PC-3 (cell line): ENCODE results near the gene RIMKLA. TPM values are rescaled to one million over a fixed set of nuclear protein-coding genes. Genes with fewer than 3 reads are reported as not detected.

Source experiments
- ATAC-seq: fragments of 200-7000 bp; cut with Tn5 transposase; 2 replicates; pipeline ENCODE4 v1.9.1; 2020; ENCODE audit warnings: mild to moderate bottlenecking, moderate library complexity
- BruUV-seq: library from RNA; stranded (reverse); fragments of 400-500 nt; replicated peaks from 2 replicates; lab custom pipeline; 2021; lab: Mats Ljungman, UMichigan
- CTCF ChIA-PET: fragments of 300-600 bp; sonication (Branson Sonifier 250); formaldehyde crosslinking; loops from one replicate; lab custom pipeline; 2022; ENCODE audit warnings: antibody characterized with exemption; lab: Charles Lee
- POLR2A ChIA-PET: fragments of 300-600 bp; sonication (Branson Sonifier 250); formaldehyde crosslinking; loops from one replicate; lab custom pipeline; 2022; ENCODE audit warnings: antibody characterized with exemption; ENCODE audit not compliant: unreplicated experiment; lab: Charles Lee
- DNase-seq: peaks from one replicate; pipeline ENCODE4 v3.0.0-alpha.2; 2015
- H2AFZ ChIP-seq: fragments of 300-600 bp; sonication (generic); 2 replicates; pipeline ENCODE4 v1.6.0; 2016; ENCODE audit warnings: antibody characterized with exemption, low read length
- H3F3A ChIP-seq: fragments of 300-600 bp; sonication (generic); one replicate; pipeline ENCODE4 v1.6.0; 2017; ENCODE audit warnings: antibody characterized with exemption, low read length, control low read depth, mild to moderate bottlenecking; ENCODE audit not compliant: unreplicated experiment
- H3K27ac ChIP-seq: fragments of 300-600 bp; sonication (generic); 2 replicates; pipeline ENCODE4 v1.5.1; 2016; ENCODE audit warnings: mild to moderate bottlenecking, low read length
- H3K27me3 ChIP-seq: fragments of 300-600 bp; sonication (generic); 2 replicates; pipeline ENCODE4 v1.6.1; 2016; ENCODE audit warnings: low read length, mixed read lengths
- H3K36me3 ChIP-seq: fragments of 300-600 bp; sonication (generic); 2 replicates; pipeline ENCODE4 v1.6.1; 2016; ENCODE audit warnings: low read depth, mixed run types, low read length, mixed read lengths
- H3K4me1 ChIP-seq: fragments of 300-600 bp; sonication (generic); 2 replicates; pipeline ENCODE4 v1.5.1; 2016; ENCODE audit warnings: low read length; ENCODE audit not compliant: insufficient read depth
- H3K4me2 ChIP-seq: fragments of 300-600 bp; sonication (generic); 2 replicates; pipeline ENCODE4 v1.6.0; 2016; ENCODE audit warnings: low read length
- H3K4me3 ChIP-seq: fragments of 300-600 bp; sonication (generic); 2 replicates; pipeline ENCODE4 v1.5.1; 2016; ENCODE audit warnings: mild to moderate bottlenecking, low read length, mixed read lengths
- H3K79me2 ChIP-seq: fragments of 300-600 bp; sonication (generic); 2 replicates; pipeline ENCODE4 v1.6.1; 2017; ENCODE audit warnings: low read length, mixed read lengths
- H3K9ac ChIP-seq: fragments of 300-600 bp; sonication (generic); 2 replicates; pipeline ENCODE4 v1.6.0; 2016; ENCODE audit warnings: mild to moderate bottlenecking, low read length
- H3K9me2 ChIP-seq: fragments of 300-600 bp; sonication (generic); replicated peaks from 2 replicates; pipeline ENCODE4 v1.6.1; 2016; ENCODE audit warnings: mixed run types, low read length, mixed read lengths
- H3K9me3 ChIP-seq: fragments of 300-600 bp; sonication (generic); 2 replicates; pipeline ENCODE4 v1.6.1; 2016; ENCODE audit warnings: low read length, mixed read lengths
- H4K20me1 ChIP-seq: fragments of 300-600 bp; sonication (generic); 2 replicates; pipeline ENCODE4 v1.6.1; 2016; ENCODE audit warnings: low read length, mixed read lengths
- EZH2 ChIP-seq: fragments of 300-600 bp; sonication (generic); IDR thresholded peaks from one replicate; pipeline ENCODE4 v1.6.1; 2017; ENCODE audit warnings: antibody characterized with exemption, mild to moderate bottlenecking, low read length; ENCODE audit not compliant: unreplicated experiment
- EZH2phosphoT487 ChIP-seq: fragments of 300-600 bp; sonication (generic); IDR thresholded peaks from 2 replicates; pipeline ENCODE4 v1.6.1; 2018; ENCODE audit warnings: mild to moderate bottlenecking, antibody characterized with exemption, low read length, borderline replicate concordance
- intact Hi-C: fragments of 100-400 bp; cut with micrococcal nuclease; formaldehyde crosslinking; loops from 2 replicates; pipeline ENCODE4 v1.9.0; 2023
- total RNA-seq: library from RNA; depleted of rRNA; stranded (reverse); fragments of >200 nt; gene quantifications from 2 replicates; pipeline ENCODE4 v1.2.3, GENCODE V29; 2014
- TF ChIP-seq, protein P1 (sequence below): fragments of 300-600 bp; sonication (generic); conservative IDR thresholded peaks from 2 replicates; pipeline ENCODE4 v1.5.1; 2017; ENCODE audit warnings: antibody characterized with exemption, low read depth, mild to moderate bottlenecking, low read length

RIMKLA gene
- total RNA-seq, 1 experiment from 2014 or later = 4.5 TPM

DNA sequence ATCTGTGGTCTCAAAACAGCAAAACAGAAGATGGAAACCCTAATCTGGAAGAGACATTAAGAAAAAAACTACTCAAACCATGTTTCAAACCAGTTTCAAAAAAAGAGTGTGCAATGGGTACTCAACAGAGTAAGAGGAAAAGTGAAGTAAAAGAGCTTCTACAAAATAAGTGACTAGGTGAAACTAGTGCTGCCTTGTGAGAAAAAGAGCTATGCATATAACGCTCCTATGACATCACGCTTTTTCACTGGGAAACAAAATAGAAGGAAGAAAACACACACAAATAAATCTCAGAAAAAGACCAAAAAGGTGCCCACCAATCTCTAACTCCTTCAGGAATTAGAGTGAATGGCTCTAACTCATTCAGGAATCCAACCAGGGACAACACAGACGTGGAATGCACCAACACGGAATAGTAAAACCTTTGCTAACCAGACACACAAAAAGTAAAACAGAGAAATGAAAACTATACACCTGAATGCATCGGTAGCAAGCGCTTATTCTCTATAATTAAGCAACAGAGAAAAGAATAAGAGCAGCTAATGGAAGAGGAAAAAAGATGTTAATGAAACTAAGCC lies 46.8 kb upstream of the RIMKLA start:
- ATAC-seq = no peak
- peaks cover 11% of the 10 kb centered on the region for H3K4me1 ChIP-seq
- CTCF ChIA-PET = interaction anchor here (0.5 kb wide), 1 partner anchor 120 kb away, joined by 3 read pairs; no protein-coding TSS in a partner anchor
- peak overlapping the region; percentile 74 for H3K4me3 ChIP-seq
- peak; percentile 4 for DNase-seq
- peak overlapping the region; percentile 93 for H3K9ac ChIP-seq
- POLR2A ChIA-PET = interaction anchor here (0.7 kb wide), 1 partner anchor 141 kb away, joined by 4 read pairs; no protein-coding TSS in a partner anchor
- H3F3A ChIP-seq = no peaks in the 10 kb centered on the region
- intact Hi-C loops = loop anchor here (10.0 kb wide), 2 partner anchors 431 to 489 kb away; partner anchors contain the start of genes C1orf50 and P3H1
- H3K27me3 ChIP-seq = no peaks in the 10 kb centered on the region
- peak overlapping the region; percentile 68; the same call in 1 of the 2 replicates for H2AFZ ChIP-seq
- peak overlapping the region; percentile 78 for H3K27ac ChIP-seq
- H3K4me2 ChIP-seq = peak overlapping the region; percentile 90
- no peaks in the 10 kb centered on the region for H3K9me2 ChIP-seq
- H3K79me2 ChIP-seq = peaks cover 75% of the 10 kb centered on the region
- H3K36me3 ChIP-seq = no peaks in the 10 kb centered on the region
- TF ChIP-seq EZH2 (no peak), EZH2phosphoT487 (no peak)
- TF ChIP-seq, protein P1, sequence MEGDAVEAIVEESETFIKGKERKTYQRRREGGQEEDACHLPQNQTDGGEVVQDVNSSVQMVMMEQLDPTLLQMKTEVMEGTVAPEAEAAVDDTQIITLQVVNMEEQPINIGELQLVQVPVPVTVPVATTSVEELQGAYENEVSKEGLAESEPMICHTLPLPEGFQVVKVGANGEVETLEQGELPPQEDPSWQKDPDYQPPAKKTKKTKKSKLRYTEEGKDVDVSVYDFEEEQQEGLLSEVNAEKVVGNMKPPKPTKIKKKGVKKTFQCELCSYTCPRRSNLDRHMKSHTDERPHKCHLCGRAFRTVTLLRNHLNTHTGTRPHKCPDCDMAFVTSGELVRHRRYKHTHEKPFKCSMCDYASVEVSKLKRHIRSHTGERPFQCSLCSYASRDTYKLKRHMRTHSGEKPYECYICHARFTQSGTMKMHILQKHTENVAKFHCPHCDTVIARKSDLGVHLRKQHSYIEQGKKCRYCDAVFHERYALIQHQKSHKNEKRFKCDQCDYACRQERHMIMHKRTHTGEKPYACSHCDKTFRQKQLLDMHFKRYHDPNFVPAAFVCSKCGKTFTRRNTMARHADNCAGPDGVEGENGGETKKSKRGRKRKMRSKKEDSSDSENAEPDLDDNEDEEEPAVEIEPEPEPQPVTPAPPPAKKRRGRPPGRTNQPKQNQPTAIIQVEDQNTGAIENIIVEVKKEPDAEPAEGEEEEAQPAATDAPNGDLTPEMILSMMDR = no peak
- no peaks in the 10 kb centered on the region for H3K9me3 ChIP-seq
- H4K20me1 ChIP-seq = peaks cover 52% of the 10 kb centered on the region
- TSS peak; percentile 37 for BruUV-seq

- peaks cover 17% of the 10 kb centered on the region for H3K4me1 ChIP-seq
- peak; percentile 56 for ATAC-seq
- H3K27ac ChIP-seq = peak overlapping the region; percentile 78
- DNase-seq = peak; percentile 55
- no TSS peak for BruUV-seq
- ChIA-PET POLR2A (interaction anchor here (0.6 to 0.7 kb wide), 2 partner anchors 141 to 348 kb away, joined by 3 to 4 read pairs; partner anchors contain the start of gene YBX1), CTCF (interaction anchor here (0.5 to 0.6 kb wide), 3 partner anchors 11 to 120 kb away, joined by 3 read pairs; no protein-coding TSS in a partner anchor)
- no peaks in the 10 kb centered on the region for H3K9me3 ChIP-seq
- intact Hi-C loops = loop anchor here (5.0 to 10.0 kb wide), 3 partner anchors 187 to 490 kb away; partner anchors contain the start of genes C1orf50 and P3H1
- peaks cover 46% of the 10 kb centered on the region for H4K20me1 ChIP-seq
- peak overlapping the region; percentile 93 for H3K9ac ChIP-seq
- peak overlapping the region; percentile 90 for H3K4me2 ChIP-seq
- H3K9me2 ChIP-seq = no peaks in the 10 kb centered on the region
- H2AFZ ChIP-seq = peak overlapping the region; percentile 68
- TF ChIP-seq EZH2 = no peak
- no peaks in the 10 kb centered on the region for H3K27me3 ChIP-seq
- H3K79me2 ChIP-seq = peaks cover 68% of the 10 kb centered on the region
- no peaks in the 10 kb centered on the region for H3K36me3 ChIP-seq
- H3K4me3 ChIP-seq = peak overlapping the region; percentile 74
- H3F3A ChIP-seq = no peaks in the 10 kb centered on the region
Measured at GRCh38 chr1:42334240-42335049, 46.1 kb upstream of the RIMKLA start.

DNA sequence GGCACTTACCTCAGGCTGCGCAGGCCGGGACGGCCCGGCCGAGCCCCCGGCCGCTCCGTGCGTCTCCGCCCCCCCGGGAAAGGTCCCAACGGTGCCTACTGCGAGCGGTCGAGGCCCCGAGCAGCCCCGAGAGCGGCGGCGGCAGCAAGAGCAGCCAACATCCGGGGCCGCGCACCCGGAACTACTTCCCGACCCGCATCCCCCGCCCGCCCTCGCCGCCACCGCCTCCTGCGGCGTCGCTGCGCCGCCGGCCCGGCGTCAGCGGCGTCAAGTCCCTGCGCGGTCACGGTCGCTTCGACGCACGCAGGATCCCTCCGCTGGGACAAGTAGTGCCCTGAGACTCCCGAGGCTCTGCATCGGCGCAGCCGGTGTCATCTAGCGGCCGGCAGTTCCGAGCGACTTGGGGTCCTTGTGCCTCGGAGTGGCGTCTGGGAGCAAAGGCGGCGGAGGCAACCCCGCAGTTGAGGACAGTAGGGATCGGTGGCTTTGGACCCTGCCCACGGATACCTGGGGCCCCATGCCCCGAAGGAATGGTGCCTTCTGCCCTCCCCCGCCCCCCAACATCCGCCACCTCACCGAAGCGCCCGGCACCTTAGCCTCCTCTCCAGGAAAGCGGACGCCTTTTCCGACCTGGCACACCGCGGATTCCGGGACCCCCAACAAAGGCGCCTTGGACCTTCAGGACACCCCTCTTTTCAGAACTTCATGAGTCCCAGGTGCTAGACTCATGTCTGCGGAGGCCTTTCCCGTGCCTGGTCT lies 45.4 kb upstream of the RIMKLA start, which contains the start of gene FOXJ3:
Gene FOXJ3 (minus strand): TSS at position 186 of the 759 bp plus-strand sequence. CDS start 24,142 bp downstream, outside the sequence.
- H3K4me1 ChIP-seq = peaks cover 25% of the 10 kb centered on the region
- peak within 1 kb of the TSS; percentile 88 for H2AFZ ChIP-seq
- peak; percentile 95 for DNase-seq
- BruUV-seq = TSS peak; percentile 78
- H3K27ac ChIP-seq = peak within 1 kb of the TSS; percentile 78
- peak within 1 kb of the TSS; percentile 74 for H3K4me3 ChIP-seq
- no peaks in the 10 kb centered on the region for H3K27me3 ChIP-seq
- intact Hi-C loops = loop anchor here (5.0 to 10.0 kb wide), 3 partner anchors 188 to 490 kb away; partner anchors contain the start of genes C1orf50 and P3H1
- POLR2A ChIA-PET = no interaction called here
- TF ChIP-seq, protein P1 = no peak
- TF ChIP-seq EZH2phosphoT487 (no peak), EZH2 (no peak)
- no peaks in the 10 kb centered on the region for H3K9me2 ChIP-seq
- H3K36me3 ChIP-seq = no peaks in the 10 kb centered on the region
- H3K9ac ChIP-seq = peak within 1 kb of the TSS; percentile 93
- H3K4me2 ChIP-seq = peak within 1 kb of the TSS; percentile 90
- H3K9me3 ChIP-seq = no peaks in the 10 kb centered on the region
- ATAC-seq = peak; percentile 67
- CTCF ChIA-PET = no interaction called here
- H3K79me2 ChIP-seq = peaks cover 61% of the 10 kb centered on the region
- H3F3A ChIP-seq = no peaks in the 10 kb centered on the region
- H4K20me1 ChIP-seq = peaks cover 40% of the 10 kb centered on the region
